HG02678 (cell line): ENCODE measurements around the gene SLC6A13.
"Not testable (repeated sequence)": the region's sequence is repeated elsewhere in the genome, so short reads cannot be mapped to it uniquely, and the experiment has no call there.

Experiments used
- ATAC-seq: cut with Tn5 transposase; IDR thresholded peaks from one replicate; pipeline ENCODE4 v1.9.1; 2021; ENCODE audit warnings: mild to moderate bottlenecking, moderate library complexity; ENCODE audit not compliant: unreplicated experiment

The SLC6A13 gene

GRCh38 chr12:262817-263216, at the start of gene SLC6A13:
Gene SLC6A13, minus strand, starts transcription at chr12:262836. Its CDS starts 2,784 bp downstream, at chr12:260052.
- ATAC-seq: no peak

- ATAC-seq: no peak
These were observed 45.9 kb upstream of the SLC6A13 start for GRCh38 chr12:308511-308910.

GRCh38 chr12:307406-307805, 44.8 kb upstream of the SLC6A13 start:
- no peak for ATAC-seq

- ATAC-seq: no peak
These were observed 42.2 kb upstream of the SLC6A13 start for GRCh38 chr12:304805-305204.

GRCh38 chr12:302766-303165, 40.1 kb upstream of the SLC6A13 start:
- not testable (repeated sequence) for ATAC-seq

- not testable (repeated sequence) for ATAC-seq
These were observed 37.5 kb upstream of the SLC6A13 start for GRCh38 chr12:300166-300565.

- not testable (repeated sequence) for ATAC-seq
These were observed 36.9 kb upstream of the SLC6A13 start for GRCh38 chr12:299511-299910.

GRCh38 chr12:298059-298458, 35.4 kb upstream of the SLC6A13 start:
- ATAC-seq: not testable (repeated sequence)

- no peak for ATAC-seq
These were observed 32.5 kb upstream of the SLC6A13 start for GRCh38 chr12:295132-295531.

- ATAC-seq: no peak
These were observed 30.6 kb upstream of the SLC6A13 start for GRCh38 chr12:293199-293598.

- ATAC-seq: no peak
These were observed 29.6 kb upstream of the SLC6A13 start for GRCh38 chr12:292186-292585.

GRCh38 chr12:291153-291723, 28.6 kb upstream of the SLC6A13 start:
- ATAC-seq: no peak

- ATAC-seq: no peak
These were observed 26.1 kb upstream of the SLC6A13 start for GRCh38 chr12:288687-289086.

- no peak for ATAC-seq
These were observed 24.1 kb upstream of the SLC6A13 start for GRCh38 chr12:286531-287300.

GRCh38 chr12:278046-278445, 15.4 kb upstream of the SLC6A13 start:
- ATAC-seq: no peak

GRCh38 chr12:275812-276211, 13.2 kb upstream of the SLC6A13 start:
- ATAC-seq: no peak

- ATAC-seq: no peak
These were observed 10.7 kb upstream of the SLC6A13 start for GRCh38 chr12:273382-273781.

GRCh38 chr12:272942-273341, 10.3 kb upstream of the SLC6A13 start:
- ATAC-seq: no peak

- no peak for ATAC-seq
These were observed 8.5 kb upstream of the SLC6A13 start for GRCh38 chr12:271161-271560.

- ATAC-seq: no peak
These were observed 6.6 kb upstream of the SLC6A13 start for GRCh38 chr12:269191-269590.

GRCh38 chr12:268483-268840, 5.8 kb upstream of the SLC6A13 start:
- no peak for ATAC-seq

- no peak for ATAC-seq
These were observed 5.2 kb upstream of the SLC6A13 start for GRCh38 chr12:267581-268482.
